ENCODE measurements around the gene PYCARD.

PYCARD gene

GRCh38 chr16:31184888-31185287 lies 17.7 kb downstream of the PYCARD start:
- H3K4me3 ChIP-seq (ENCODE audit: low read length), result no peak overlapping the region
- DNase-seq (ENCODE audit: low read depth), result no peak
- no peak for TF ChIP-seq CTCF (IDR thresholded peaks at IDR 0.05; ENCODE audit: insufficient read depth, low read depth, low read length, missing control alignments)

- DNase-seq (ENCODE audit: low read depth), result no peak
- H3K4me3 ChIP-seq (ENCODE audit: low read length), result no peak overlapping the region
- TF ChIP-seq CTCF (IDR thresholded peaks at IDR 0.05; ENCODE audit: insufficient read depth, low read depth, low read length, missing control alignments), result no peak
Observed at GRCh38 chr16:31183432-31184428, 18.8 kb downstream of the PYCARD start.

- no peak for DNase-seq (ENCODE audit: low read depth)
- H3K4me3 ChIP-seq (ENCODE audit: low read length), result peak overlapping the region; percentile 88
- no peak for TF ChIP-seq CTCF (IDR thresholded peaks at IDR 0.05; ENCODE audit: insufficient read depth, low read depth, low read length, missing control alignments)
Observed at GRCh38 chr16:31182391-31182790, 20.2 kb downstream of the PYCARD start.

GRCh38 chr16:31181102-31181830 lies 21.3 kb downstream of the PYCARD start:
- peak; percentile 51 for DNase-seq (ENCODE audit: low read depth)
- TF ChIP-seq CTCF (IDR thresholded peaks at IDR 0.05; ENCODE audit: insufficient read depth, low read depth, low read length, missing control alignments), result no peak
- H3K4me3 ChIP-seq (ENCODE audit: low read length), result peak overlapping the region; percentile 88

- peak; percentile 85 for DNase-seq (ENCODE audit: low read depth)
Observed at GRCh38 chr16:31179747-31180459, 22.7 kb downstream of the PYCARD start, which contains the start of gene FUS. TSS of gene FUS (plus strand) at chr16:31180139. CDS start at chr16:31180215, 76 bp downstream.

More at GRCh38 chr16:31179747-31180459, 22.7 kb downstream of the PYCARD start, which contains the start of gene FUS:
- peak within 1 kb of the TSS; percentile 88 for H3K4me3 ChIP-seq (ENCODE audit: low read length)
- no peak for TF ChIP-seq CTCF (IDR thresholded peaks at IDR 0.05; ENCODE audit: insufficient read depth, low read depth, low read length, missing control alignments)
